ENCODE measurements around the gene CFAP157. TPM values are rescaled to one million over a fixed set of nuclear protein-coding genes. Genes with fewer than 3 reads are reported as not detected.
A peak's percentile ranks its signal among the peaks of the same experiment; 100 is the strongest.

The CFAP157 gene
- total RNA-seq, 2 donors from 2014 or later: 0.27 to 0.28 TPM

DNA sequence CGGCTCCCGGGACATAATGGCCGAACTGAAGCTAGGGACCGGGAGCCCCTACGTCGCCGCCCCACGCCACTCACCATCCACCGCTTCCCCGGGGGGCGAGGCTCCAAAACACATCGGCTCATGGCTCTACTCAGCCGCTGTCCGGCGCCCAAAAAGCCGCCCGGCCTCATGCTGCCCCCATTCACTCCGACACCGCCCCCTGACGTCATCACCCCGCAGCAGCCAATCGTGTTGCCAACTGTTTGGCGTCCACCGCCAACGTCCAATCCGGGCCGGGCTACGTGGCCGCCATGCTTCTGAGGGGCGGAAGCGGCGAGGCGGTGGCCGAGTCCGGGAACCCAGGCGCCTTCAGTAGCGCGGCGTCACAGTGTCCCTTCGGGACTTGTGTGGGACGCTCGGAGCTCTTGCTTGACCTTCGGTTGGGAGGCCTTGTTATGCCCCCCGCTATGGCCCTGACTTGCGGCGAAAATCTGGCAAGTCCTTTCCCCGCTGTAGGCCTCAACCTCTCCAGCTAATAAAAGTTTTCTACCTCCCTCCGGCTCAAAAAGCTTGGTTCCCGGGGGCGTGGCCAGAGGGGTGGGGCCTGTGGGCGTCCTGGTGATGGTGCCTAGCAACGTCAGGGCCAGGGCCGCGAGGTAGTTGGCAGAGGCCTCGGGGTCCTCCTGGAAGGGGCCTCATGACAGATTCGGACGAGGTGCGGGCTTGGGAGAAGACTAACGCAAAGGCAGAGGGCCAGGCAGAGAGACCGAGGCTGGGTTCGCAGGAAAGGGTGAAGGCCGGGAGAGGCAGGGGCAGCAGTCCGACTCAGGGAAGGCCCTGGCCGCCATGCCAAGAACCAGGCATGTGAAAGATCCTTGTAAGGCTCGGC, 8.9 kb downstream of the CFAP157 start, which contains the start of the genes PTRH1 and TTC16:
TSS of gene PTRH1 (minus strand) at position 194 of the 868 bp plus-strand sequence. CDS start at position 170, 24 bp downstream.
TSS of gene TTC16 (plus strand) at position 610 of the 868 bp plus-strand sequence. CDS start at position 677, 67 bp downstream.
- Histone ChIP-seq H3K4me1 (ENCODE audit: control insufficient read depth in 1 of 2, low read depth in 2 of 2) (peaks cover 7 to 13% of the 10 kb centered on the region in 2 donors), H3K27ac (peak within 1 kb of the TSS; percentile 68 to 81), H3K36me3 (no peaks in the 10 kb centered on the region), H3K27me3 (replicated peaks; ENCODE audit: insufficient read depth) (no peaks in the 10 kb centered on the region), H3K4me3 (peak within 1 kb of the TSS; percentile 99), H3K9me3 (no peaks in the 10 kb centered on the region)
- TF ChIP-seq CTCF (IDR thresholded peaks at IDR 0.05): no peak
- DNase-seq (ENCODE audit: low spot score) (peak; percentile 95), ATAC-seq (ENCODE audit: insufficient number of reproducible peaks, low FRiP score, low read depth) (peak; percentile 92)

GRCh38 chr9:127716412-127716811, 9.6 kb downstream of the CFAP157 start:
- Histone ChIP-seq H3K27ac (peak overlapping the region; percentile 68 to 81), H3K9me3 (no peaks in the 10 kb centered on the region), H3K36me3 (no peaks in the 10 kb centered on the region), H3K4me3 (peak overlapping the region; percentile 99), H3K27me3 (replicated peaks; ENCODE audit: insufficient read depth) (no peaks in the 10 kb centered on the region), H3K4me1 (ENCODE audit: control insufficient read depth in 1 of 2, low read depth in 2 of 2) (peaks cover 7 to 13% of the 10 kb centered on the region in 2 donors)
- TF ChIP-seq CTCF (IDR thresholded peaks at IDR 0.05): no peak
- ATAC-seq (ENCODE audit: insufficient number of reproducible peaks, low FRiP score, low read depth): no peak
- no peak for DNase-seq (ENCODE audit: low spot score)

DNA sequence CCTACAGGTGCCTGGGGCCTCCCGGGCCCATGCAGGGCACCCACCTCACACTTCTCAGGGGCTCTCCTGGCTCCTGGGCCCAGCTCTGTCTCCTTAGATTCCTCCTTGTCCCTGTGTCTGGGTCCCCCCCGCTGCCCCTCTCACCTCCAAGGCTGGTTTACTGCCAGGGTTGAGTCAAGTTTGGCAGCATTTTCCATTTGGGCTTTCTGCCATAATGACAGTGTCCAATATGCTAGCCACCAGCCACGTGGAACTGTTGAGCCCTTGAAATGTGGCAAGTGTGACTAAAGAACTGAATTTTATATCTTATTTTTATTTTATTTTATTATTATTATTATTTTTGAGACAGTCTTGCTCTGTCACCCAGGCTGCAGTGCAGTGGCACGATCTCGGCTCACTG, 11.0 kb downstream of the CFAP157 start:
- no peaks in the 10 kb centered on the region for H3K36me3 ChIP-seq
- no peaks in the 10 kb centered on the region for H3K9me3 ChIP-seq
- no peaks in the 10 kb centered on the region for H3K27me3 ChIP-seq (replicated peaks; ENCODE audit: insufficient read depth)
- ATAC-seq (ENCODE audit: insufficient number of reproducible peaks, low FRiP score, low read depth) (no peak), DNase-seq (ENCODE audit: low spot score) (no peak)
- no peak overlapping the region for H3K27ac ChIP-seq
- H3K4me3 ChIP-seq: no peak overlapping the region
- H3K4me1 ChIP-seq (ENCODE audit: control insufficient read depth in 1 of 2, low read depth in 2 of 2): peaks cover 7 to 13% of the 10 kb centered on the region in 2 donors
- no peak for TF ChIP-seq CTCF (IDR thresholded peaks at IDR 0.05)

DNA sequence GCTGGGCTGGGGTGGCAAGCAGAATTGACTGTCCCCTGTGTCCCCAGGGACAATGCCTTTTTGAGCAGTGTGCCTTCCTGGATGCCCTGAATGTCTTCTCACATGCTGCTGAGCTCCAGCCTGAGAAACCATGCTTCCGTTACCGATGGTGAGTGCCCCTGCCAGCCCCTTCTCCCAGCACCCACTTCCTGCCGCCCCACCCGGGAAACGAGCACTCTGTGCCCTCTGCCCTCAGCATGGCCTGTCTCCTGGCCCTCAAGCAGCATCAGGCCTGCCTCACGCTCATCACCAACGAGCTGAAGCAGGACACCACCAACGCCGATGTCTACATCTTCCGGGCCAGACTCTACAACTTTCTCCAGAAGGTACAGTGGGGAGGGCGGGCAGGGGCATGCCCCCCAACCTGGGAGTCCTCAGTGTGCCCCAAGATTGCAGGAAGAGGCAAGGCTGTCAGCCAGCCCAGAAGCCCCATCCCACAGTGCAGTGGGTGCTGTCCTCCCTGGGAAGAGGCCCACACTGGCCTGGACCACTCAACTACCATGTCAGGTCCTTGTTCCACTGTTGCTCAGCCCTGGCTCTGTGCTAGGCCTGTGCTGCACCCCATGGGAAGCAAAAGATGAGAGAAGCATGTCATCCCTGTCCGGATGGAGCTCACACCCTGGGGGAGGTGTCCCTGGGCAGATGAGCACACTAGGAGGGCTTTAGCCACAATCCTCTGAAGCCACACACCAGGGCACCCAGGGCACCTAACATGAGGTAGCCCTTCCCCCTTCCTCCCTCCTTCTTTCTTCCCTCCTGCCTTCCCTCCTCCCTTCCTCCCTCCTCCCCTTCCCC, 13.5 kb downstream of the CFAP157 start:
- Histone ChIP-seq H3K9me3 (no peaks in the 10 kb centered on the region), H3K4me1 (ENCODE audit: control insufficient read depth in 1 of 2, low read depth in 2 of 2) (peaks cover 10 to 20% of the 10 kb centered on the region in 2 donors), H3K27me3 (replicated peaks; ENCODE audit: insufficient read depth) (no peaks in the 10 kb centered on the region), H3K27ac (no peak overlapping the region), H3K4me3 (no peak overlapping the region), H3K36me3 (no peaks in the 10 kb centered on the region)
- no peak for DNase-seq (ENCODE audit: low spot score)
- no peak for ATAC-seq (ENCODE audit: insufficient number of reproducible peaks, low FRiP score, low read depth)
- no peak for TF ChIP-seq CTCF (IDR thresholded peaks at IDR 0.05)

GRCh38 chr9:127720865-127721227, 14.1 kb downstream of the CFAP157 start:
- no peak for DNase-seq (ENCODE audit: low spot score)

More at GRCh38 chr9:127720865-127721227, 14.1 kb downstream of the CFAP157 start:
- Histone ChIP-seq H3K36me3 (no peaks in the 10 kb centered on the region), H3K27ac (no peak overlapping the region), H3K27me3 (replicated peaks; ENCODE audit: insufficient read depth) (no peaks in the 10 kb centered on the region), H3K4me1 (ENCODE audit: control insufficient read depth in 1 of 2, low read depth in 2 of 2) (peaks cover 10 to 20% of the 10 kb centered on the region in 2 donors), H3K9me3 (no peaks in the 10 kb centered on the region), H3K4me3 (no peak overlapping the region)
- no peak for TF ChIP-seq CTCF (IDR thresholded peaks at IDR 0.05)
- ATAC-seq (ENCODE audit: insufficient number of reproducible peaks, low FRiP score, low read depth): no peak
